NB4 (cell line): ENCODE data around the gene ATP11A.
"Not testable (repeated sequence)": the region's sequence is repeated elsewhere in the genome, so short reads cannot be mapped to it uniquely, and the experiment has no call there.

Experiments
- DNase-seq: peaks from one replicate; pipeline ENCODE4 v3.0.0; 2010; ENCODE audit warnings: low read depth
- H3K4me3 ChIP-seq: one replicate; pipeline ENCODE4 v1.5.1; 2011; ENCODE audit warnings: mild to moderate bottlenecking, low read depth, low read length, moderate library complexity
- CTCF ChIP-seq: IDR thresholded peaks from one replicate; pipeline ENCODE4 v1.5.1; 2012; ENCODE audit warnings: low read depth, low read length
- MAX ChIP-seq: IDR thresholded peaks from 2 replicates; pipeline ENCODE4 v1.6.1; 2011; ENCODE audit warnings: low read depth, low read length
- MYC ChIP-seq: IDR thresholded peaks from 2 replicates; pipeline ENCODE4 v1.6.1; 2011; ENCODE audit warnings: low read depth, low read length
- POLR2A ChIP-seq: IDR thresholded peaks from 2 replicates; pipeline ENCODE4 v1.6.1; 2011; ENCODE audit warnings: mild to moderate bottlenecking; ENCODE audit not compliant: insufficient read length; ENCODE audit errors: extremely low read depth

Gene ATP11A

DNA sequence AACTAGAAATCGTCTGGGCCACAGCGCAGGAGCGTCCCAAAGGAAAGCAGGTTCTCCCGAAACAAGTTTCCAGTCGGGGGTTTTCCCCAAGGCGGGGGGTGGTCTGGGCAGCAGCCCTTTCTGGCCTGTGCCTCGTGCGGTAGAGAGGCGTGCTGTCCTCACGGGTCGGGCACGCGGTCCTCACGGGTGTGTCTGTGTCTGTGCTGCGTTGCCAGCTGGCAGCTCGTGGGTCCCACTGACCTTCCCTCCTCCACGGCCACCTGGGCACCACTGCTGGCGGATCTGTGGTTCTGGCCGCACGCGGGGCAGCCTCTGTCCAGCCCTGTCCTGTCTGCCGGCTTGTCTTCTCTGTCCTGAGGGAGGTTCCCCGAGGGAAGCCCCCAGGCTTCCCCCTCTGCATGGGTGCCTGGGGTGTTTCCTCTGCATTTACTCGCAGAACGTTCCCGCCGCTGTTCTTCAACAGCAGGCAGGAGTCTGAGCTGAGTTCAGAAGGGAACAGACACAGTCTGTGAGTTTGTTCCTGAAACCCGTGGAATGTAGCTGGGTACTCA lies 181.0 kb downstream of the ATP11A start:
- no peak for DNase-seq
- TF ChIP-seq MYC (no peak), MAX (no peak), POLR2A (no peak), CTCF (no peak)
- H3K4me3 ChIP-seq, result no peak overlapping the region

GRCh38 chr13:112871742-112872141 lies 181.9 kb downstream of the ATP11A start:
- DNase-seq, result no peak
- no peak for TF ChIP-seq POLR2A
- no peak overlapping the region for H3K4me3 ChIP-seq

GRCh38 chr13:112872657-112873631 lies 183.1 kb downstream of the ATP11A start:
- DNase-seq, H3K4me3 ChIP-seq: not testable (repeated sequence)

GRCh38 chr13:112873851-112874750 lies 184.3 kb downstream of the ATP11A start:
- TF ChIP-seq MAX (peak; percentile 16; the same call in 1 of the 2 replicates), POLR2A (no peak), CTCF (peak; percentile 91)
- peak; percentile 64 for DNase-seq
- H3K4me3 ChIP-seq, result no peak overlapping the region

DNA sequence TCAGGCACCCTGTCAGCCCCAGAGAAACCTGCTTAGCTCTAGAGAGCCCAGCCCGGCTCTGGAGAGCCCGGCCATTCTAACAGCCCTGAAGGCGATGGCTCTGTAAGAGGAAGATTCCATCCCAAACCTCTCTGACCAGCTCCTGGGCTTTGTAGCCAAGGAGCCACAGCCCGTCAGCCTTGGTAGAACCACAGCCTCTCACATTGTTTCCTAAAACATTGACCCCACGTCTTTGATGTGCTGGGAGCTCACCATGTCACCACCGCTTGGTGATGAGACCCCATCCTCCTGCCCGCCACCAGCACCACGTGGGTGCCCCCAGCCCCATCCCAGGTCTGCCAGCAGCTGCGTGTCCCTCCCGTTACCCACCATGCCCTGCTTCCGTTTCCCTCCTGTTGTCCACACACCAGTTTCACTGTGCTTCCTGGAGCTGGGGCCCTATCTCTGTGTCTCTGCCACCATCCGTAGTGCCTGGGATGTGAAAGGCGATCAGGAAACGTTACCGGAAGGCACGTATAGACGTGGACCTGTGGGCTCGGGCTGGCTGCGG lies 185.0 kb downstream of the ATP11A start:
- TF ChIP-seq CTCF, result no peak
- TF ChIP-seq POLR2A, result no peak
- no peak for TF ChIP-seq MAX
- no peak for TF ChIP-seq MYC
- no peak for DNase-seq
- no peak overlapping the region for H3K4me3 ChIP-seq

- no peak for DNase-seq
- TF ChIP-seq MAX (no peak), CTCF (no peak), POLR2A (no peak), MYC (no peak)
- H3K4me3 ChIP-seq, result no peak overlapping the region
Observed at GRCh38 chr13:112875627-112876026, 185.8 kb downstream of the ATP11A start.
